Epithelial cell of prostate (primary cell): ENCODE results near the gene RBKS.
A peak's percentile ranks its signal among the peaks of the same experiment; 100 is the strongest.

Experiments used
- DNase-seq: peaks from one replicate; pipeline ENCODE4 v3.0.0-alpha.2; 2011; ENCODE audit warnings: low read depth, low spot score
- H3K27ac ChIP-seq: fragments of 450-650 bp; 2 replicates; pipeline ENCODE4 v1.5.1; 2017; ENCODE audit warnings: mild to moderate bottlenecking

The RBKS gene

GRCh38 chr2:27805180-27805579, 85.0 kb downstream of the RBKS start:
- H3K27ac ChIP-seq = no peak overlapping the region
- DNase-seq = no peak

GRCh38 chr2:27804146-27804545, 86.0 kb downstream of the RBKS start:
- H3K27ac ChIP-seq = no peak overlapping the region

GRCh38 chr2:27803046-27803445, 87.1 kb downstream of the RBKS start:
- H3K27ac ChIP-seq = no peak overlapping the region
- no peak for DNase-seq

More at GRCh38 chr2:27804146-27804545, 86.0 kb downstream of the RBKS start:
- DNase-seq = no peak

- no peak overlapping the region for H3K27ac ChIP-seq
- no peak for DNase-seq
Observed at GRCh38 chr2:27802547-27802946, 87.6 kb downstream of the RBKS start.

DNA sequence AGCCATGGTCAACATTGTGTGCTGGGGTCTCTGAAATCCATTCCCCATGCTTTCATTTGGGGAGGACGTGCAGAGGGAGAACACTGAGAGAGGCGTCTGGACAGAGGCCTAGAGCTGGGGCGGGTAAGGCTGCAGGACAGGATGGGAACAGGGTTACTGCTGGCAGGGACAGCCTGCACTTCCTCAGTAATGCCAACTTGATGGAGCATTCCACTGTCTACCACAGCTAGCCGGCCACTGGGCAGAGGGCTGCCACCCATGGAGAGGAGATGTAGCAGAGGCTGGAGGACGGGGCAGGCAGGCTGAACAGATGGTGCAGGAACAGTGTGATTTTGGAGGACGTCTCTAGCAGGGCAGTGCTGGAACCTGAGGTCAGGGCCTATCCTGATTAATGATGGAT, 89.3 kb downstream of the RBKS start:
- DNase-seq = no peak
- peak overlapping the region; percentile 95 for H3K27ac ChIP-seq

DNA sequence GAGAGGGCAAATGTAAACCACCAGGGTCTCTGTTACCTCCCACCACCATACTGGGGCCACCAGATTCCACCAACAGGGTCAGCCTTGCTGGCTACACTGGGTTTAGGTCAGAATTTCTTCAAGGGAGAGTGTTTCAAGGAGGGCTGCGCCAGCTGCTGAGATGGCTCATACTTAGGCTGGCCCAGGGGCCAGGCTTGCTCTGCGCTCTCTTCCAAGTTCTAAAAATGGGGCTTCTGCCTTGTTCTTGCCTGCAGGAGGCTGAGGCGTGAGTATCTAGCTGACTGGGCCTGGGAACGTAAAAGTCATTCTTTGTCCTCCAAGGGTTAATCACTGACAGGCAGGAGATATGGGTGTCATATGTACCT, 90.6 kb downstream of the RBKS start:
- DNase-seq = no peak
- H3K27ac ChIP-seq = peak overlapping the region; percentile 95

DNA sequence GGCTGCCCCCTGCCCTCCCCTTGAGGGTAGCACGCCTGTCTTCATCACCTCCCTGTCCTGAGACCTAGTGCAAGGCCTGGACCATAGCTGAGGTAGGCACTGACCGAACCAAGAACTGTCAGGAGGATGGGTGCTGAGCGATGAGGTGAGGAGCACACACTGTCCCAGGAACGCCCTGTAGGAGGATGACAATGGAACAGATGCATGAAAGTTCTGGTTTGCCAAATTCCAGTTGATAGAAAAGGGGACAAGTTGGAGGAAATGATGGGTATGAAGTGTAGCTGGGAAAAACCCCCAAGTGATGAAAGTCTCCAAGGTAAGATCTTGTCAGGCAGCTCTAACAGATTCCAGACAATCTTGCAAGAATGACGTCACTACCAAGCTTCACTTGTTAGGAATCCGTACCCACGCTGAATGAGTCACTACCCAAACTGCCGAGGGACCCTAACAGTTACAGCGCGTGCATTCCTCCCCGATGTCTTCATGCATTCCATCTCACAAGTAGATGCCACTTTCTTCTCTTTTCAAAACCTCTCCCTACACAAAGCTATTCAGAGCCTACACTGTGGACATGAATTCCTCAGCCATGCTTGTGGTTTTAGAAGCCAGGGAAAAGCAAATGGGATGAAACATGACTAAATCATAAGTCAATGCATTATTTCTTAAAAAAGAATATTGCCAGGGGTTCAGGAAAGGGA, 91.1 kb downstream of the RBKS start:
- DNase-seq = peak; percentile 98
- peak overlapping the region; percentile 95 for H3K27ac ChIP-seq

GRCh38 chr2:27798486-27798885, 91.7 kb downstream of the RBKS start:
- peak overlapping the region; percentile 95 for H3K27ac ChIP-seq
- DNase-seq = no peak

DNA sequence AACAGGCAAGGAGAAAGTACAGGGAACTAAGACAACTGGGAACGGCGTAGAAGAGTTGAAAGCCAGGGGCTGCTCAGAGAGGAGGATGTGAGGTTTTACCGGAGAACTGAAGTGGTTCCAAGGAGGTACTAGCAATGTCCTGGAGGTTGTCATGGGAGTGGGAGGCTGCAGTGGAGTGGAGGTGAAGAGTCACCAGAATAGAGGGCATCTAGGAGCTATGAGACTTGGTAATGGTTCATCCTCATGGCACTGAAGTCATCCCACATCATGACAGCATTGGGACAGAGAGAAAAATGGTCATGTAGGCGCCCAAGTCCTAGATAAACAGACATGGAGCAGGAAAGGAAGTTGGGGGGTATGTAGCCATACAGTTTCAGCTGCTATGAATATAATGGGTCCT, 92.3 kb downstream of the RBKS start:
- H3K27ac ChIP-seq = no peak overlapping the region
- no peak for DNase-seq

GRCh38 chr2:27796791-27797765, 93.1 kb downstream of the RBKS start:
- no peak for DNase-seq
- no peak overlapping the region for H3K27ac ChIP-seq

GRCh38 chr2:27795868-27796277, 94.3 kb downstream of the RBKS start:
- no peak for DNase-seq
- no peak overlapping the region for H3K27ac ChIP-seq

- no peak for DNase-seq
- no peak overlapping the region for H3K27ac ChIP-seq
Observed at GRCh38 chr2:27795093-27795834, 94.9 kb downstream of the RBKS start.

DNA sequence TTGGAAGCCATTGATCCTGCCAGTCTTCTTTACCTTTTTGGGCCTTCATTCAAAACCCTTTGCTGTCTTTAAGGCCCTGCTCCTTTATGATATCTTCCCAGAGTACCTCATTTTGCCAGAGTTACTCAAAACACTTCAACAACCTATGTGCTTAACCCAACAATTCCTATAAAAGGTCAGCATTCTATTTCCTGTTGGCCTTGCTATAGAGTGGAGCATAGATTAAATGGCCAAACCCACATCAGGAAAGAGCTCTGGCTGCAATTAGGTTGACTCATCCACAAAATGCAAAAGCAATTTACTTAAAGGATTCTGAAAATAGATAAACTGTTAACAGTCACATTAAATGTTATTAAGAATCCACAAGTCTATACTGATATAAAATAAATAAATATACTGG, 97.4 kb downstream of the RBKS start:
- DNase-seq = no peak
- H3K27ac ChIP-seq = peak overlapping the region; percentile 45

- DNase-seq = no peak
- H3K27ac ChIP-seq = no peak overlapping the region
Observed at GRCh38 chr2:27790796-27791195, 99.4 kb downstream of the RBKS start.

GRCh38 chr2:27782701-27783100, 107.5 kb downstream of the RBKS start:
- no peak for DNase-seq

GRCh38 chr2:27781496-27781895, 108.7 kb downstream of the RBKS start:
- no peak for DNase-seq
- H3K27ac ChIP-seq = no peak overlapping the region

More at GRCh38 chr2:27782701-27783100, 107.5 kb downstream of the RBKS start:
- H3K27ac ChIP-seq = no peak overlapping the region

GRCh38 chr2:27779417-27780055, 110.7 kb downstream of the RBKS start:
- H3K27ac ChIP-seq = peak overlapping the region; percentile 0
- no peak for DNase-seq

GRCh38 chr2:27776696-27777095, 113.5 kb downstream of the RBKS start:
- peak overlapping the region; percentile 34 for H3K27ac ChIP-seq

DNA sequence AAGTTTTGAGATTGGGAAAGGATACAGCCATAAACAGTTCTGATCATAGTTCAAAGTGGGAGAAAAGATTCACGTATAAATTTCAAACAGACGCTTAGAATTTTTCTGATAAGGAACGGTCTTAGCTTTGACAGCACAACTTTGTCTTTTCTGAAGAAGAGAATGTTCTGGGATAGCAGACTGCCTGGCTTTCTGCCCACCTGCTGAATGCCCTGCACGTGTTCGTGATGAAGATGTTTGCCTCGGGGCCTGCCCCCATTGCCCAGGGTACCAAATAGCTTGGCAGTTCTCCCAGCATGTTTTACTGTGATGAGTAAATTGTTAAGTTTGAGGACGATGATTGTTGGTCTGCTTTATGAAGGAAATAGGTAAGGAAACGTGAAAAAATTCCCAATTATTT, 114.1 kb downstream of the RBKS start:
- DNase-seq = no peak
- peak overlapping the region; percentile 34 for H3K27ac ChIP-seq

More at GRCh38 chr2:27776696-27777095, 113.5 kb downstream of the RBKS start:
- no peak for DNase-seq

GRCh38 chr2:27773959-27774358, 116.2 kb downstream of the RBKS start:
- H3K27ac ChIP-seq = no peak overlapping the region
- DNase-seq = no peak
